PC-3 (cell line): ENCODE measurements around the gene FRMPD4. TPM values are rescaled to one million over a fixed set of nuclear protein-coding genes. Genes with fewer than 3 reads are reported as not detected.

Experiments
- ATAC-seq: fragments of 200-7000 bp; cut with Tn5 transposase; 2 replicates; pipeline ENCODE4 v1.9.1; 2020; ENCODE audit warnings: mild to moderate bottlenecking, moderate library complexity
- BruUV-seq: library from RNA; stranded (reverse); fragments of 400-500 nt; replicated peaks from 2 replicates; lab custom pipeline; 2021; lab: Mats Ljungman, UMichigan
- CTCF ChIA-PET: fragments of 300-600 bp; sonication (Branson Sonifier 250); formaldehyde crosslinking; loops from one replicate; lab custom pipeline; 2022; ENCODE audit warnings: antibody characterized with exemption; lab: Charles Lee
- POLR2A ChIA-PET: fragments of 300-600 bp; sonication (Branson Sonifier 250); formaldehyde crosslinking; loops from one replicate; lab custom pipeline; 2022; ENCODE audit warnings: antibody characterized with exemption; ENCODE audit not compliant: unreplicated experiment; lab: Charles Lee
- DNase-seq: peaks from one replicate; pipeline ENCODE4 v3.0.0-alpha.2; 2015
- H2AFZ ChIP-seq: fragments of 300-600 bp; sonication (generic); 2 replicates; pipeline ENCODE4 v1.6.0; 2016; ENCODE audit warnings: antibody characterized with exemption, low read length
- H3F3A ChIP-seq: fragments of 300-600 bp; sonication (generic); one replicate; pipeline ENCODE4 v1.6.0; 2017; ENCODE audit warnings: antibody characterized with exemption, low read length, control low read depth, mild to moderate bottlenecking; ENCODE audit not compliant: unreplicated experiment
- H3K27ac ChIP-seq: fragments of 300-600 bp; sonication (generic); 2 replicates; pipeline ENCODE4 v1.5.1; 2016; ENCODE audit warnings: mild to moderate bottlenecking, low read length
- H3K27me3 ChIP-seq: fragments of 300-600 bp; sonication (generic); 2 replicates; pipeline ENCODE4 v1.6.1; 2016; ENCODE audit warnings: low read length, mixed read lengths
- H3K36me3 ChIP-seq: fragments of 300-600 bp; sonication (generic); 2 replicates; pipeline ENCODE4 v1.6.1; 2016; ENCODE audit warnings: low read depth, mixed run types, low read length, mixed read lengths
- H3K4me1 ChIP-seq: fragments of 300-600 bp; sonication (generic); 2 replicates; pipeline ENCODE4 v1.5.1; 2016; ENCODE audit warnings: low read length; ENCODE audit not compliant: insufficient read depth
- H3K4me2 ChIP-seq: fragments of 300-600 bp; sonication (generic); 2 replicates; pipeline ENCODE4 v1.6.0; 2016; ENCODE audit warnings: low read length
- H3K4me3 ChIP-seq: fragments of 300-600 bp; sonication (generic); 2 replicates; pipeline ENCODE4 v1.5.1; 2016; ENCODE audit warnings: mild to moderate bottlenecking, low read length, mixed read lengths
- H3K79me2 ChIP-seq: fragments of 300-600 bp; sonication (generic); 2 replicates; pipeline ENCODE4 v1.6.1; 2017; ENCODE audit warnings: low read length, mixed read lengths
- H3K9ac ChIP-seq: fragments of 300-600 bp; sonication (generic); 2 replicates; pipeline ENCODE4 v1.6.0; 2016; ENCODE audit warnings: mild to moderate bottlenecking, low read length
- H3K9me2 ChIP-seq: fragments of 300-600 bp; sonication (generic); replicated peaks from 2 replicates; pipeline ENCODE4 v1.6.1; 2016; ENCODE audit warnings: mixed run types, low read length, mixed read lengths
- H3K9me3 ChIP-seq: fragments of 300-600 bp; sonication (generic); 2 replicates; pipeline ENCODE4 v1.6.1; 2016; ENCODE audit warnings: low read length, mixed read lengths
- H4K20me1 ChIP-seq: fragments of 300-600 bp; sonication (generic); 2 replicates; pipeline ENCODE4 v1.6.1; 2016; ENCODE audit warnings: low read length, mixed read lengths
- CTCF ChIP-seq: fragments of 300-600 bp; sonication (generic); conservative IDR thresholded peaks from 2 replicates; pipeline ENCODE4 v1.5.1; 2017; ENCODE audit warnings: antibody characterized with exemption, low read depth, mild to moderate bottlenecking, low read length
- EZH2 ChIP-seq: fragments of 300-600 bp; sonication (generic); IDR thresholded peaks from one replicate; pipeline ENCODE4 v1.6.1; 2017; ENCODE audit warnings: antibody characterized with exemption, mild to moderate bottlenecking, low read length; ENCODE audit not compliant: unreplicated experiment
- EZH2phosphoT487 ChIP-seq: fragments of 300-600 bp; sonication (generic); IDR thresholded peaks from 2 replicates; pipeline ENCODE4 v1.6.1; 2018; ENCODE audit warnings: mild to moderate bottlenecking, antibody characterized with exemption, low read length, borderline replicate concordance
- intact Hi-C: fragments of 100-400 bp; cut with micrococcal nuclease; formaldehyde crosslinking; loops from 2 replicates; pipeline ENCODE4 v1.9.0; 2023
- total RNA-seq: library from RNA; depleted of rRNA; stranded (reverse); fragments of >200 nt; gene quantifications from 2 replicates; pipeline ENCODE4 v1.2.3, GENCODE V29; 2014

The FRMPD4 gene
- total RNA-seq, 1 experiment from 2014 or later, result 0.15 TPM

DNA sequence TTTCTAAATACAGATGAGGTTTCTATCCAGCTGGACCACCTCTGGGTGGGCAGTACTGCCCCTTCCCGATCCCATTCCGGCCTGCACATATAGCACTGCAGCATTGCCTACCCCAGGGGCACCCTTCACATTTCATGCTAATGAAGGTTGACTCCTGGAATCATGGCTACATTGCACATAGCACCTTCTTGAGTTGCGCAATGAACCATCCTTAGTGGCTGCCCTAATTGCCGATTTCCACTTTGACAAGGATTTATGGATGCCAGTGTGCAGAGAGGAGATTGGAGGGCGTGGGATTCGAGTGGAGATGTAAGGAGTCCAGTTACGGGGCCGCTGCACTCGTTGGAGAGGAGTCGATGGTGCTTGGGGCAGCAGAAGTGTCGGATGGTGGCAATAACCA, 229.0 kb downstream of the FRMPD4 start:
- H3K9me2 ChIP-seq, result no peaks in the 10 kb centered on the region
- no peaks in the 10 kb centered on the region for H3F3A ChIP-seq
- H3K27ac ChIP-seq, result no peak overlapping the region
- H3K4me3 ChIP-seq, result no peak overlapping the region
- H3K27me3 ChIP-seq, result no peaks in the 10 kb centered on the region
- H2AFZ ChIP-seq, result no peak overlapping the region
- CTCF ChIA-PET, result no interaction called here
- no peak overlapping the region for H3K9ac ChIP-seq
- H3K79me2 ChIP-seq, result no peaks in the 10 kb centered on the region
- H3K36me3 ChIP-seq, result no peaks in the 10 kb centered on the region
- POLR2A ChIA-PET, result no interaction called here
- no peak for TF ChIP-seq EZH2
- no peak for TF ChIP-seq EZH2phosphoT487
- TF ChIP-seq CTCF, result no peak
- no peak for ATAC-seq
- H3K4me2 ChIP-seq, result no peak overlapping the region
- BruUV-seq, result no TSS peak
- H3K4me1 ChIP-seq, result peaks cover 9% of the 10 kb centered on the region
- H3K9me3 ChIP-seq, result no peaks in the 10 kb centered on the region
- no peak for DNase-seq
- H4K20me1 ChIP-seq, result no peaks in the 10 kb centered on the region
- intact Hi-C loops, result no loop called here

- no peaks in the 10 kb centered on the region for H3K27me3 ChIP-seq
- ChIA-PET POLR2A (no interaction called here), CTCF (no interaction called here)
- peaks cover 17% of the 10 kb centered on the region for H3K4me1 ChIP-seq
- no peaks in the 10 kb centered on the region for H3F3A ChIP-seq
- no peaks in the 10 kb centered on the region for H3K36me3 ChIP-seq
- no peaks in the 10 kb centered on the region for H3K9me2 ChIP-seq
- no peak overlapping the region for H3K4me3 ChIP-seq
- H3K4me2 ChIP-seq, result no peak overlapping the region
- intact Hi-C loops, result no loop called here
- no peak for DNase-seq
- TF ChIP-seq EZH2phosphoT487 (no peak), EZH2 (no peak), CTCF (no peak)
- no peak overlapping the region for H3K27ac ChIP-seq
- H3K79me2 ChIP-seq, result no peaks in the 10 kb centered on the region
- no peaks in the 10 kb centered on the region for H3K9me3 ChIP-seq
- no peaks in the 10 kb centered on the region for H4K20me1 ChIP-seq
- no peak overlapping the region for H2AFZ ChIP-seq
- no peak for ATAC-seq
- no TSS peak for BruUV-seq
- no peak overlapping the region for H3K9ac ChIP-seq
Measured at GRCh38 chrX:12370497-12370986, 232.3 kb downstream of the FRMPD4 start.

- H3F3A ChIP-seq, result no peaks in the 10 kb centered on the region
- no peak overlapping the region; the same call in 1 of the 2 replicates for H3K9ac ChIP-seq
- no peaks in the 10 kb centered on the region for H4K20me1 ChIP-seq
- no peaks in the 10 kb centered on the region for H3K9me2 ChIP-seq
- ATAC-seq (peak; percentile 50), DNase-seq (peak; percentile 84)
- BruUV-seq, result no TSS peak
- intact Hi-C loops, result no loop called here
- POLR2A ChIA-PET, result no interaction called here
- peak overlapping the region; percentile 61 for H3K4me2 ChIP-seq
- no peaks in the 10 kb centered on the region for H3K9me3 ChIP-seq
- H3K27me3 ChIP-seq, result no peaks in the 10 kb centered on the region
- no peak overlapping the region for H3K4me3 ChIP-seq
- peak overlapping the region; percentile 63 for H3K27ac ChIP-seq
- peaks cover 17% of the 10 kb centered on the region for H3K4me1 ChIP-seq
- H3K36me3 ChIP-seq, result no peaks in the 10 kb centered on the region
- CTCF ChIA-PET, result interaction anchor here (0.5 kb wide), 1 partner anchor 29 kb away, joined by 3 read pairs; no protein-coding TSS in a partner anchor
- H3K79me2 ChIP-seq, result no peaks in the 10 kb centered on the region
- peak overlapping the region; percentile 64; the same call in 1 of the 2 replicates for H2AFZ ChIP-seq
- TF ChIP-seq CTCF (no peak), EZH2phosphoT487 (no peak), EZH2 (no peak)
Measured at GRCh38 chrX:12372111-12372510, 233.8 kb downstream of the FRMPD4 start.
